A673 (cell line): ENCODE data around the gene SCNN1A. TPM values are rescaled to one million over a fixed set of nuclear protein-coding genes. Genes with fewer than 3 reads are reported as not detected.

Experiments used
- Bru-seq: library from RNA; stranded (reverse); fragments of 400-500 nt; gene quantifications from one replicate; lab custom pipeline; 2021; lab: Mats Ljungman, UMichigan
- BruChase-seq, 2 experiments: library from RNA; stranded (reverse); fragments of 400-500 nt; gene quantifications; one replicate each; lab custom pipeline; 2021; lab: Mats Ljungman, UMichigan
- BruUV-seq: library from RNA; stranded (reverse); fragments of 400-500 nt; replicated peaks from 2 replicates; lab custom pipeline; 2021; lab: Mats Ljungman, UMichigan
- CTCF ChIA-PET: fragments of 300-600 bp; sonication (Branson Sonifier 250); formaldehyde crosslinking; loops from one replicate; lab custom pipeline; 2022; ENCODE audit warnings: antibody characterized with exemption; lab: Charles Lee
- POLR2A ChIA-PET: fragments of 300-600 bp; sonication (Branson Sonifier 250); formaldehyde crosslinking; loops from one replicate; lab custom pipeline; 2022; ENCODE audit warnings: antibody characterized with exemption; ENCODE audit not compliant: low non-redundant PET; lab: Charles Lee
- DNase-seq: peaks from one replicate; pipeline ENCODE4 v3.0.0-alpha.2; 2015; ENCODE audit warnings: low spot score
- H3K27ac ChIP-seq: fragments of 200-600 bp; sonication (generic); 2 replicates; pipeline ENCODE4 v1.5.1; 2016; ENCODE audit warnings: mixed run types, low read depth, mild to moderate bottlenecking, mixed read lengths, antibody characterized with exemption, low read length; ENCODE audit not compliant: poor library complexity, severe bottlenecking
- H3K27me3 ChIP-seq: fragments of 200-600 bp; sonication (generic); replicated peaks from 2 replicates; pipeline ENCODE4 v1.6.1; 2017; ENCODE audit warnings: mixed run types, low read depth, mild to moderate bottlenecking, mixed read lengths, antibody characterized with exemption, low read length; ENCODE audit not compliant: insufficient read depth, poor library complexity
- H3K36me3 ChIP-seq: fragments of 200-600 bp; sonication (generic); 2 replicates; pipeline ENCODE4 v1.6.1; 2016; ENCODE audit warnings: mixed run types, mild to moderate bottlenecking, mixed read lengths, antibody characterized with exemption, low read length; ENCODE audit not compliant: insufficient read depth, poor library complexity, severe bottlenecking
- H3K4me1 ChIP-seq: fragments of 200-600 bp; sonication (generic); 2 replicates; pipeline ENCODE4 v1.6.1; 2017; ENCODE audit warnings: mixed run types, mild to moderate bottlenecking, mixed read lengths, antibody characterized with exemption, low read length; ENCODE audit not compliant: insufficient read depth, poor library complexity, severe bottlenecking
- H3K4me3 ChIP-seq: fragments of 200-600 bp; sonication (generic); 2 replicates; pipeline ENCODE4 v1.5.1; 2016; ENCODE audit warnings: low read depth, mixed run types, mild to moderate bottlenecking, mixed read lengths, low read length; ENCODE audit not compliant: poor library complexity, severe bottlenecking
- H3K9me3 ChIP-seq: fragments of 200-600 bp; sonication (generic); 2 replicates; pipeline ENCODE4 v1.6.1; 2016; ENCODE audit warnings: mixed run types, low read depth, mild to moderate bottlenecking, mixed read lengths, antibody characterized with exemption, low read length; ENCODE audit not compliant: poor library complexity, severe bottlenecking
- EZH2 ChIP-seq: fragments of 200-600 bp; sonication (generic); IDR thresholded peaks from 2 replicates; pipeline ENCODE4 v1.6.1; 2017; ENCODE audit warnings: borderline replicate concordance, low read depth, mild to moderate bottlenecking, mixed read lengths, antibody characterized with exemption, low read length; ENCODE audit not compliant: poor library complexity, severe bottlenecking
- intact Hi-C: fragments of 100-400 bp; cut with micrococcal nuclease; formaldehyde crosslinking; loops from one replicate; pipeline ENCODE4 v1.10.0; 2022; ENCODE audit not compliant: unreplicated experiment
- long read RNA-seq: library from polyadenylated mRNA; stranded (forward); transcript quantifications from one replicate; pipeline ENCODE4 v2.0.0, GENCODE V29; 2022
- total RNA-seq: library from RNA; stranded (reverse); gene quantifications from 2 replicates; pipeline ENCODE4 v1.2.3, GENCODE V29; 2021
- TF ChIP-seq, protein P1 (sequence below): fragments of 300-800, 200-600 bp; sonication (generic); conservative IDR thresholded peaks from 2 replicates; pipeline ENCODE4 v1.5.1; 2017; ENCODE audit warnings: low read depth, mild to moderate bottlenecking, antibody characterized with exemption, low read length, moderate library complexity, mixed read lengths

SCNN1A gene
- not detected in 2 replicates for total RNA-seq
- percentile 3 among the genes with signal in this experiment for Bru-seq, nascent RNA
- BruChase-seq, experiment 1, labeled RNA remaining after a 2-hour chase: not detected
- BruChase-seq, experiment 2, labeled RNA remaining after a 6-hour chase: percentile 5 among the genes with signal in this experiment
- long read RNA-seq: 0 reads

GRCh38 chr12:6375269-6376078 is at the start of gene SCNN1A:
Gene SCNN1A (minus strand): TSS chr12:6375563. CDS start chr12:6374783, 780 bp downstream.
- H3K36me3 ChIP-seq: no peaks in the 10 kb centered on the region
- H3K9me3 ChIP-seq: no peaks in the 10 kb centered on the region
- ChIA-PET CTCF (no interaction called here), POLR2A (no interaction called here)
- H3K27ac ChIP-seq: no peak within 1 kb of the TSS
- H3K27me3 ChIP-seq: no peaks in the 10 kb centered on the region
- H3K4me1 ChIP-seq: peaks cover 8% of the 10 kb centered on the region
- TF ChIP-seq, protein P1, sequence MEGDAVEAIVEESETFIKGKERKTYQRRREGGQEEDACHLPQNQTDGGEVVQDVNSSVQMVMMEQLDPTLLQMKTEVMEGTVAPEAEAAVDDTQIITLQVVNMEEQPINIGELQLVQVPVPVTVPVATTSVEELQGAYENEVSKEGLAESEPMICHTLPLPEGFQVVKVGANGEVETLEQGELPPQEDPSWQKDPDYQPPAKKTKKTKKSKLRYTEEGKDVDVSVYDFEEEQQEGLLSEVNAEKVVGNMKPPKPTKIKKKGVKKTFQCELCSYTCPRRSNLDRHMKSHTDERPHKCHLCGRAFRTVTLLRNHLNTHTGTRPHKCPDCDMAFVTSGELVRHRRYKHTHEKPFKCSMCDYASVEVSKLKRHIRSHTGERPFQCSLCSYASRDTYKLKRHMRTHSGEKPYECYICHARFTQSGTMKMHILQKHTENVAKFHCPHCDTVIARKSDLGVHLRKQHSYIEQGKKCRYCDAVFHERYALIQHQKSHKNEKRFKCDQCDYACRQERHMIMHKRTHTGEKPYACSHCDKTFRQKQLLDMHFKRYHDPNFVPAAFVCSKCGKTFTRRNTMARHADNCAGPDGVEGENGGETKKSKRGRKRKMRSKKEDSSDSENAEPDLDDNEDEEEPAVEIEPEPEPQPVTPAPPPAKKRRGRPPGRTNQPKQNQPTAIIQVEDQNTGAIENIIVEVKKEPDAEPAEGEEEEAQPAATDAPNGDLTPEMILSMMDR: no peak
- TF ChIP-seq EZH2: no peak
- H3K4me3 ChIP-seq: no peak within 1 kb of the TSS
- intact Hi-C loops: no loop called here
- BruUV-seq: no TSS peak
- DNase-seq: no peak

GRCh38 chr12:6424866-6425265 is 49.5 kb upstream of the SCNN1A start:
- POLR2A ChIA-PET: interaction anchor here (0.6 kb wide), 1 partner anchor 46 kb away, joined by 3 read pairs; the partner anchor contains the start of gene VAMP1

DNA sequence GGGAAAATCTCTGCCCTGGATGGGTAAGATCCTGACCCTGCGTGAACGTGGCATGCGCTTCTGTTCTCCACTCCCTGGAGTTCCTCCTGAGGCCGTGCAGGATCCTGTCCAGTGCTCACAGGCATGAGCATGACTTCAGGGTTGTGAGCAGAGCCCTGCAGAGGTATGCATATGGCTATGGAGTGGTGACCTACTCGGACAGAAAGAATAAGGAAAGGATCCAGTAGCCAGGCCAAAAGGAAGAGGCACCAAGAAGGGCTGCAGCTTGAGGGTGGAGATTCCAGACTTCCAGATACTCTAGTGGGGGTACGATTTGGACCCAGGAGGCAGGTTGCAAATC is 48.6 kb upstream of the SCNN1A start:
- intact Hi-C loops: no loop called here
- Histone ChIP-seq H3K27me3 (no peaks in the 10 kb centered on the region), H3K9me3 (no peaks in the 10 kb centered on the region), H3K4me3 (no peak overlapping the region), H3K27ac (no peak overlapping the region), H3K4me1 (no peaks in the 10 kb centered on the region), H3K36me3 (no peaks in the 10 kb centered on the region)
- POLR2A ChIA-PET: no interaction called here
- DNase-seq: no peak
- CTCF ChIA-PET: interaction anchor here (0.6 to 2.1 kb wide), 6 partner anchors 41 to 133 kb away, joined by 3 to 15 read pairs (median 4); no protein-coding TSS in a partner anchor
- TF ChIP-seq, protein P1: no peak
- TF ChIP-seq EZH2: no peak
- BruUV-seq: no TSS peak

More at GRCh38 chr12:6424866-6425265, 49.5 kb upstream of the SCNN1A start:
- intact Hi-C loops: no loop called here
- no peak overlapping the region for H3K4me3 ChIP-seq
- no peaks in the 10 kb centered on the region for H3K9me3 ChIP-seq
- no peak for DNase-seq
- CTCF ChIA-PET: interaction anchor here (0.8 to 2.1 kb wide), 2 partner anchors 41 to 113 kb away, joined by 3 to 15 read pairs; no protein-coding TSS in a partner anchor
- TF ChIP-seq EZH2: no peak
- TF ChIP-seq, protein P1: no peak
- no peak overlapping the region for H3K27ac ChIP-seq
- no TSS peak for BruUV-seq
- no peaks in the 10 kb centered on the region for H3K27me3 ChIP-seq
- no peaks in the 10 kb centered on the region for H3K36me3 ChIP-seq
- peaks cover 3% of the 10 kb centered on the region for H3K4me1 ChIP-seq
